Measurements from ENCODE around the gene DIPK1B.

Gene DIPK1B

DNA sequence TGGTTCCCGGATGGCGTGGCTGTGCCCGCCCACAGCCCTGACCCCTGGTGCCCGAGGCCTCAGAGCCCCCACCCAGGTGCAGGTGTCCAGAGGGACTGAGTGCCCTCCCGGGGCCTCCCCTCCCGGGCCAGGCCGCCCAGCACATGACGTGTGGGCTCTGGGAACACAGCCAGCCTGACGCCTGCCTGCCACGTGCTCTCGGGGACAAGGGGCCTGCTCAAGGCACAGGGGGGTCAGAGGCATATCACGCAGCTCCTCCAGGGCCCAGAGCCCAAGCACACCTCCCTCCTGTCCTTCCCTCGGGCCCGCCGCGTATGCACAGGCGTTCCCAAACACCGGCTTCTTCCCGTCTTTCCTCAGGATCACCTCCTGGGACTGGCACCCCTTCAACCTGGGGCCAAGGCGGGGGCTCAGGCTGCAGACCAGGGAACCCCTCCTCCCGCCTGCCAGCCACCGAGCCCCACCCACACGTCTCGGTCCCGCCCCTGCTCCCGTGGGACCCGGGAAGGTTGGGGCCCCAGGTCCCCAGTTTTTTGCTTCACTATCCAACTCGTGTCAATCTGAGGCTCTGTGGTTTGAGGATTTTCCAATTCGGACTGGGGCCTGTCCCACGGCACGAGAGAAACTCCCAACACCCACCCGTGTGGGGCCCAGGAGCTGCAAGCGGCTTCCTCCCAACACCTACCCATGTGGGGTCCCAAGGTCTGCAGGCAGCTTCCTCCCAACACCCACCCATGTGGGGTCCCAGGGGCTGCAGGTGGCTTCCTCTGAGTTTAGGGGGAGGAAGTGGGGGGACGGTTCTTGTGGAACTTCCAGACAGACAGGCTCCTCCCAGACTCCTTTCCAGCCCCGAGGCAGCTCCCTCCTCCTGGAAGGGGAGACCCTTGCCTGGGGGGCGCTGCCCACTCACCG lies 28.9 kb downstream of the DIPK1B start:
- no peak for DNase-seq

- no peak for DNase-seq
These were observed 29.7 kb downstream of the DIPK1B start for GRCh38 chr9:136741883-136742571.

DNA sequence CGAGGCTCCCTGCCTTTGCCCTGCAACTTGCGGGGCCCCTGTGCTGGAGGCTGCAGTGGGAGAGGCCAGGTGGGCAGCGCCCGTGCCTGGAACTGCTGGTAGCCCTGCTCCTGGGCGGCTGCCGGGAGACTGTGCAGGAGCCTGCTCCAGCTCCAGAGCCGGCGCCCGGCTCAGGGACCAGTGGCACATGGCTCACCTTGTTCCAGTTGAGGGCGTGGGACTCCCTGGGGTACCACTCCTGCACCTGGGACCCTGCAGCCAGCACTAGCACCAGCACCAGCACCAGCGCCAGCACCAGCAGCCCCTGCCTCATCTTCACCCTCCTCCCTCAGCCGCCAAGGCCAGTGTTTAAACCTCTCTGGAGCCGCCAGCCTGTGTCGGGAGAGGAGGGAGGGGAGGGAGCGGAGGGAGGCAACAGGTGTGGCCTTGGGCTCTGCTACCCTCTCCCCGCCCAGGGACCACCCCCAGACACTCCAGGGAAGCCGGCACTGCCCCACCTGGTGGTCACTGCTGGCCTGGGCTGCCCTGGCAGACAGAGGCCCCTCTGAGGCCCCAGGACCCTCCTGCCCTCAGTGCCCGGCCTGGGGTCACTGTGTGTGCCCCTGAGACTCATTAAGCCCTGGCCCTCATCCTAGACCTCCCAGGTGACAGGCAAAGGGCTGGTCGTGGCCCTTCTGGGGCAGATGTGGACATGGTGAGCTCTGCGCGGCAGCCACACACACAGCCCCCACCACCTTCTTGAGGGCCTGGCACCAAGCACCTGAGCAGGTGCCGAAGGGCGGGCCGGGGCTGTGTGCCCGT lies 30.4 kb downstream of the DIPK1B start, which contains the start of gene LCN10:
TSS of gene LCN10 (minus strand) at position 350 of the 801 bp plus-strand sequence. CDS start at position 313, 37 bp downstream.
- DNase-seq = no peak

DNA sequence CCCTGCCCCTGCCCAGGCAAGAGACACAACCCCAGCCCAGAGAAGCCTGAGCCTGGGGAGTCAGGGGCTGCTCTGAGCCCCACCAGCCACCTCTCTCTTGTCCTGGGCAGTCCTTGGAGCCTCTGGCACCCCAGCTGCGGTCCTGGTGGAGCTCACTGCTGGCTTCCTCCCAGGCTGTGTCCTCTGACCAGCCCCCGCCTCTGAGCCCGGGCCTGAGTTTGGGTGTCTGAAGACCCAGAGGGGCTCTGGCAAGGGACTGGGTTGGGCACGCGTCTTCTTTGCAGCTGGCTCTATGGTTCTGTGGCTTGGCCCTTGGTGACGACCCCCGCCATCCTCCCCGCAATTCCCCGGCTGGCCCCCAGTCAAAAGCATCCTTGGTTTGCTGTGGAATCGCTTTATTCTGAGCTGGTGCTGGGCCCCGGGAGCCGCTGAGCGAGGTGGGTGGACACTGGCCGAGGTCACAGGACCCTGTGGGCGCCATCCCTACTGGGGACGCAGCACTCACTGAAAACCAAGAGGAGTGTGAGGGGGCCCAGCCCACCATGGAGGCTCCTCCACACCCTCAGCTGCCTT lies 31.4 kb downstream of the DIPK1B start:
- DNase-seq = no peak

GRCh38 chr9:136744773-136745172 lies 32.4 kb downstream of the DIPK1B start:
- DNase-seq = no peak

DNA sequence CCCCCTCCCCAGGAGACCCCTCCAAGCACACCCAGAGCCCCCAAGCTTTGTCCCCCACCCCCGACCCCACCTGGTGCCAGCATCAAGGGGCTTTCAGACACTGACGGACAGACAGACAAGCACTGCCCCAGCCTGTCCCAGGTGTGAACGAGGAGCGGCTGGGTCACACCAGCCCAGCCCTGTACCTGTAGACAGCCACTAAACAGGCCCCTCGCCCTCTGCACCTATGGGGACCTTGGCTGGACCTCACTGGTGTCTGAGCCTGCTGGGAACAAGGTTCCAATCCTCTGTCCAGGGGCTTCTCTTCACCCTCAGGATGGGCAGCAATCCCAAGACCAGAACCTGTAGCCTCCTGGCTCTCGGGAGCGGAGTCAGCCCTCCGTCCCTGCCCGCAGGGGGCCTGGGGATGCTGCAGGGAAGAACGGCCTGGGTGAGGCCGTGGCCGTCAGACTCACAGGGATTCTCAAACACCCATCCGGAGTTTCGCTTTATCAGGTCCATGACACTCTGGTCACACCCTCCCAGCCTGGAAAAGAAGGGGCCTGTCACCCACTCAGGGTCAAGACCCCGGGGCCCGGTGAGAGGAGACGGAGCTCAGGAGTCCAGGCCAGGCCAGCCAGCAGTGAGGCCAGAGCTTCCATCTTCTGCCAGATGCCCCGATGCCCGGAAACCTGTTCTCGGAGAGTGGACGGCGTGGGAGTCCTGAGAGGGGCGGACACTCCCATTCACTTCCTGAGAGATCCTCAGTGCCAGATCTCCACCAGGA lies 33.2 kb downstream of the DIPK1B start:
- no peak for DNase-seq

DNA sequence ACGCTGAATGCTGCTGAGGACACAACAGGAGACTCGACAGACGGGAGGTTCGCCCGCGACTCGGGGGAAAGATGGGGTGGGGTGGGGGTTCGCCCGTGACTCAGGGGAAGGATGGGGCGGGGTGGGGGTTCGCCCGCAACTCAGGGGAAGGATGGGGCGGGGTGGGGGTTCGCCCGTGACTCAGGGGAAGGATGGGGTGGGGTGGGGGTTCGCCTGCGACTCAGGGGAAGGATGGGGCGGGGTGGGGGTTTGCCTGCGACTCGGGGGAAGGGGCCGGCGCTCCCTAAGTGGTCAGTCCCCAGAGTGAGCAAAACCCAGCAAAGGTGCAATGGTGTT lies 33.8 kb downstream of the DIPK1B start:
- DNase-seq = no peak

GRCh38 chr9:136746621-136747020 lies 34.2 kb downstream of the DIPK1B start:
- DNase-seq = no peak

DNA sequence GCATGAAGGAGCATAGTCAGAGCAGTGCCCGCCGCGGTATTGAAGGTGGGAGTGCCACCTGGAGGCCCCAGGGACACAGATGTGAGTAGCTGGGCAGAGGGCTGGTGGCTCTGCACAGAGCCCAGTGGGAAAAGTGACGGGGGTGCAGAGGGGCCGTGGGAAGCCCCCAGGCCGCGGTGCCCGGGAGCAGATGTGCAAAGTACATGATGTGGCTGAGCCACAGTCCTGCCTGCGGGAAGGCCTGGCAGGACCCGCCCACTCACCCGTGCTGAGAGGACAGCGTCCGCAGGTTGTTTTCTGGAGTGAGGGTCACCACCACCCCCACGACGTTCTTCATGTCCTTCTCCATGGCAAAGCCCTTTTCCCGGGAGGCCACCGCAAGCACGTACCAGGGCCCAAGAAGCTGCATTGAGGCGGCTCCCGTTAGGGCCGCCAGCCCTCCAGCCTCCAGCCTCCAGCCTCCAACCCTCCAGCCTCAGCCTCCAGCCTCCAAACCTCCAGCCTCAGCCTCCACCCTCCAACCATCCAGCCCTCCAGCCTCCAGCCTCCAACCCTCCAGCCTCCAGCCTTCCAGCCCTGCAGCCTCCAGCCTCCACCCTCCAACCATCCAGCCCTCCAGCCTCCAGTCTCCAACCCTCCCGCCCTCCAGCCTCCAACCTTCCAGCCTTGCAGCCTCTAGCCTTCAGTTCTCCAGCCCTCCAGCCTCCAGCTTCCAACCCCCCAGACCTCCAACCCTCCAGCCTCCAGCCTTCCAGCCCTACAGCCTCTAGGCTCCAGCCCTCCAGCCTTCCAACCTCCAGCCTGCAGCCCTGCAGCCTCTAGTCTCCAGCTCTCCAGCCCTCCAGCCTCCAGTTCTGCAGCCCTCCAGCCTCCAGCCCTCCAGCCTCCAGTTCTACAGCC lies 35.0 kb downstream of the DIPK1B start:
- no peak for DNase-seq

DNA sequence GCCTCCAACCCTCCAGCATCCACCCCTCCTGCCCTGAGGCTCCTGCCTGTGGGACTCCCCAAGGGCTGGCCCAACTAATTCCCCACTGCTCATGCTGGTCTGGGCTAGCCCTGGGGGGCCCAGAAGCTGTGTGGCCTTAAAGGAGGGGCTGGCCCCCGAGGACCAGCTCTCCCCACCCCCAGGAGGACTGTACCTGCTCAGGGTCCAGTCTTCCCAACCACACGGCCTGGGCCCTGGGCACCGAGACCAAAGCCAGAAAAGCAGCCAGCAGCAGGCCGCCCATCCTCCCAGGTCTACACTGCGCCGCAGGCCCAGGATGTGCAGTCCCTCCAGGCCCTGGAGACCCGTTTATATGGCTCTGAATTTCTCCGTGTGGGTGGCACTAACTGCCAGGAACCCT lies 35.8 kb downstream of the DIPK1B start, which contains the start of gene LCN6:
TSS of gene LCN6 (minus strand) at position 325 of the 400 bp plus-strand sequence. CDS start at position 283, 42 bp downstream.
- no peak for DNase-seq

- no peak for DNase-seq
These were observed 36.6 kb downstream of the DIPK1B start for GRCh38 chr9:136748666-136749611.

DNA sequence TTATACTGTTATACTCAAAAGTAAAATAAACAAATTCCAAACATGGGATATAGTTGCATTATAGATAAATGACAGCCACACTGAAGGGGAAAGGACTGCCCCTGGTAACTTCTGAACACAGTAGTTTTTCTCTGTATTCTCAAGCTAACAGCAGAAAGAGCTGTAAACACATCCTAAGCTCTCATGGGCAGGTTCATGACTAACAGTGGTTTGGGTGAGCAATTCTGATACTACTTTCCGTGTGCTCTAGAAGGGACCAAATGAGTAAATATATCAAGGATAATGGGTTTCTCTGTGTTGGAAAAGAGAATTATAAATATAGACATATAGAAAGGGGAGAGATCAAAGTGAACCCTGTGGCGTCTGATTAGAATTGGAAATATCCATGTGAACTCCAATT lies 38.2 kb downstream of the DIPK1B start:
- DNase-seq = no peak

DNA sequence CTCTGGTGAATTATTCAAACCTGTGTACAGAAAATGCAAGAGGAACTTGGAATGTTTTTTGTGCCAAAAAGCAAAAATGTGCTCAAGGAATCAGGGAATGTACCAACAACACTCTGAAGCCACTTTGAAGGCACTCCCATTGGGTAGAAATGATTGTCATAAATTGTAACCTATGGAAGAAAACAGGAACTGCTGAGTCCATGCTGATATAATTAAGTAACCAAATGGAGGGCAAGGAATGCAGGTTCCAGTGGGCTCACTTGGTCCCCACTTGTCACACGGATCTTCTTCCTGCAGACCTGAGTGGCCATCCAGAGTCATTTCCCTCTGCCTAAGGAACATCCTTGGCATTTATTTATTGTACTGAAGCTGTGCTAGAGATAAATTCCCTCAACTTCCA lies 38.9 kb downstream of the DIPK1B start:
- DNase-seq = no peak

GRCh38 chr9:136751814-136752213 lies 39.4 kb downstream of the DIPK1B start:
- no peak for DNase-seq

- no peak for DNase-seq
These were observed 41.1 kb downstream of the DIPK1B start for GRCh38 chr9:136753371-136754058.

GRCh38 chr9:136754059-136754572 lies 41.7 kb downstream of the DIPK1B start:
- DNase-seq = no peak

DNA sequence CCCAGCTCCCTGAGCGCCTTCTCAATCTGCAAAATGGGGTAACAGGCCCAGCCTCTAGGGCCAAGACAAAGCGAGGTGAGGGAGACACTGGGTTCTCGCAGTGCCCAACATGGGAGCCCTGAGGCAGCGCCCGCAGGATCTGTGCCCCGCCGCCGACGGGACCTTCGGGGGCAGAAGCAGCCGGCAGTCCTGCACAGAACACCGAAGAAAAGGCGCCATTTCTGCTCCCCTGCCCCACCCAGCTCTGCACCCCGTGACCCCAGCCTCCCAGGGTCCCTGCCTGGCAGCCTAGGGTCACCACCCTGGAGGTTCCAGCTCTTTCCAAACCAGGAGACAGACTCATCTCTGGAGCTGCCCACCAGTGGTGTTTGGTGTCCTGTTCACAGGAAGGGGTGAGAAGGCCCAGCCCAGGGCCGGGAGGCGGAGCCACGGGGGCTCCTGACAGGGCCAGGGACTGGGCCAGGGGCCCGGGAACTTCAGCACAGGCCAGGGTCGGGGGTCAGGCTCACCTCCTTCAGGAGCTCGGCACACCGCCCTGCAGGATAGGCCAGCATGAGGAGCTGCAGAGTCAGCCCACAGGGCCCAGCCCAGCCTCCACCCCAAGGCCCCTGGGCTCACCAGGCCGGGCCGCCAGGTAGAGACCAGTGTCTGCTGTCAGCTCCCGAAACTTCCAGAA lies 42.4 kb downstream of the DIPK1B start:
- no peak for DNase-seq
